NCI-H1436 treated with DMSO at 0.1 percent for 48 hours (cell line): ENCODE measurements around the gene PTX3.

Experiments used
- DNase-seq: peaks from one replicate; lab custom pipeline; 2025; lab: John Stamatoyannopoulos, UW

Gene PTX3

DNA sequence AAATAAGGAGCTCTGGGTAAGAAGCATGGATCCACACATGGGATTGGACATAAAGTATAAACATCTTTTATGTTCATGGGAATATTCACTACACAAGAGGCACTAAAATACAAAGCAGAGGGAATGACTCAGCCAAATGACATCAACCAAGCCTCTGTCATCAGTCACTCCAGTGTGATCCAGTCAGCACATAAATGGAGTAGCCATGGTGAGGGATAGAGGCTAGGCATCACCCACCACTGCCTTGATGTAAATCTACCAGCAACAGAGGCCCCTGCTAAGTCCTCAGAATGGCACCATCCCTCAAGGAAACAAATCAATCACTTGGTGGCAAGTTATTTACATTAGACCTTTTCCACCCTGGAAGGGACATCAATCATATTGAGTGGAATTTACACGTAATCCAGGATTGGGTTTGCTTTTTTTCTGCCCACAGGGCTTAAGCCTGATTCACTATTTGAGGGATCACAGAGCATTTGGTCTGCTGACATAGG, 39.3 kb downstream of the PTX3 start:
- DNase-seq: no peak

DNA sequence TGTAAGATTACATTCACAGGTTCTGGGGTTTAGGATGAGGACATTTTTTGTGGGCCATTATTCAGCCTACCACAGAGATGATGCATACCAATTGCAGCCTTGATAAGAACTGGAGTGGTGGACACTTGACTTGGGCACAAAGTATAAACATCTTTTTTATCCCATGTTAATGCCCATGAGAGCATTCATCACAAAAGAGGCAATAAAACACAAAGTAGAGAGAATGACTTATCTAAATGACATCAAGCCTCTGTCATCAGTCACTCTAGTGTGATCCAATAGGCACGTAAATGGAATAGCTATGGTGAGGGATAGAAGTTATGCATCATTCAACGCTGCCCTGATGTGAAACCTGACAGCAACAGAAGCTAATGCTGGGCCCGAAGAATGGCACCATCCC, 40.8 kb downstream of the PTX3 start:
- DNase-seq: no peak

DNA sequence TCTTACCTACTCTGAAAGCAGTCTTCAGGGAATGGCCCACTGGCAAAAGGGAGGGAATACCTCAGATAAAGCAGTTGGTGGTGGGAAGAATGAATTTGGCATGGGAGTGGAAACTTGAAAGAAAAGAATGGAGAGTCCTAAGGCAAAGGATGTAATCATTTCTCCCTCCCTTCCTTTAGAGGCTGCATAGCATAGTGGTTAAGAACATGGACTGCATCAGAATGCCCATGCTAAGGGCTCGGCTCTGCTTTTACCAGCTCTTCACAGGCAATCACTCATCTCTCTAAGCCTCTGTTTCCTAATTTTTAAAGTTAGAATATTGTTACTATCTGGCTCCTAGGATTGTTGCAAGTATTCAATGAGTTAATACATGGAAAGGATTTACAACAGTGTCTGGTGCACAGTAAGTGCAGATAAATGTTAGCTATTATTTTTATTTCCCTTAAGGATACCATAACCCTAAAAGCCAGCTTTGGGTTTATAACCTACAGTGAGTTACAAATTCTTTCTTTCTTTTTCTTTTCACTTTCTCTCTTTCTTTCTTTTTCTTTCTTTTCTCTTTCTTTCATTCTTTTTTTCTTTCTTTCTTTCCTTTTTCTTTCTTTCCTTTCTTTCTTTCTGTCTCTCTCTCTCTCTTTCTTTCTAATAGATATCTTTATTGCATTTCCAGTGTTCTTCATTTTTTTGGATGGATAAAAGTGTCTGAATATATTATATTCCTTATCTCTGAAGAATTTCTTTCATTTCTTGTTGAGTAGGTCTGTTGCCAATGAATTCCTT, 43.0 kb downstream of the PTX3 start:
- DNase-seq: no peak

DNA sequence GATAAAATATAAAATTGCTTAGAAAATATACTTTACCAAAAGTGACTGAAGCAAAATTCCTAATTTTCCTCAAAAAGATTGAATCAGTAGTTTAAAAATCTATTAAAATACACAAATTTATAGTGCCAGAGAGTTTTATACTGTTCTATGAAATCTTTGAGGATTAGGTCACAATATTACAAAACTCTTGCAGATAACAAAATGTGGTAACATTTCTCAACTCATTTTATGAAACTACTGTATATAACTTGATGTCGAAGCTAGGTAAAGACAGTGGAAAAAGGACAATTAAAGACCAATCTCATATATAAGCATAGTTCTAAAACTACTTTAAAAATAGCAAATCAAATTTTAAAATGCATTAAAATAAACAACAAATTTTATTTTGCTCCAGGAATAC, 50.7 kb downstream of the PTX3 start:
- DNase-seq: no peak

DNA sequence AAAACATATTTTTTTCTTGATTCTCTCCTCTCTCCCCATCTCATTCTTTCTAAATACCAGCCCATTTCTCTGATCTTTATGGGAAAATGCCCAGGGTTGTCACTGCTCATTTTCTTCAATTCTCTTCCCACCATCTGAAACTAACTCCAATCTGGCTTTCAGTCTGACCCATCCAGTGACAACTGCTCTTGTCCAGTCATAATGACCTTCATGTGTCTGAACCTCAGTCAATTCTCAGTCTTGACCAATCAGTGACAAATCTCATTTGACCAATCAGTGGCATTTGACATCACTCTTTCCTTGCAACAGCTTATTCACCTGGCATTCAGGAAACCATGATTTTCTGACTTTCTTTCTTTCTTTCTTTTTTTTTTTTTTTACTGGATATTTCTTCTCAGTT, 51.5 kb downstream of the PTX3 start:
- no peak for DNase-seq

DNA sequence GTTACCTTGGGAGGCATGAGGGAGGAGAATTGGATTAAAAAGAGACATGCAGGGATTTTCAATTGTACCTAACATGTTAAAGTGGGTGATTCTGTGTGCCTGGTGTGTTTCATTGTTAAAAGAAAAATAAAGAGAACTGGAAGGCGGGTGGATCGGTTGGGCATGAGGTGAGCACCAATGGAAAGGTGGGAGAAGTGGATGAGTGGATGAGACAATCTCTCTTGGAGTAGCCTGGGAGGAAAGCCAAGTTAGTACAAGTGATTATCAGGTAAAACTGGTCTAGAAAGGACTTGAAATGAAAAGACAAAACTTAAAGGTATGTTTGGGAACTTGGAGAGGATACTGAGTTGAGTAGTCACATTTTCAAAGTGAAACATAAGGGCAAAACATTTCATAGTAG, 54.5 kb downstream of the PTX3 start:
- no peak for DNase-seq
